Endometrial microvascular endothelial cells (primary cell): ENCODE data around the gene CCDC33. TPM values are rescaled to one million over a fixed set of nuclear protein-coding genes. Genes with fewer than 3 reads are reported as not detected.

Experiments
- in situ Hi-C: cut with HindIII; loops from 2 replicates; pipeline ENCODE4 v1.10.0; 2017; ENCODE audit warnings: low sequenced_read_pairs, low pct_unique_long_range_greater_than_20kb; ENCODE audit errors: inconsistent ontology term
- total RNA-seq: library from RNA; depleted of rRNA; stranded (reverse); fragments of >200 nt; gene quantifications from one replicate; pipeline ENCODE4 v1.2.3, GENCODE V29; 2015; ENCODE audit errors: inconsistent ontology term

Gene CCDC33
- total RNA-seq, 1 donor from 2014 or later: not detected

DNA sequence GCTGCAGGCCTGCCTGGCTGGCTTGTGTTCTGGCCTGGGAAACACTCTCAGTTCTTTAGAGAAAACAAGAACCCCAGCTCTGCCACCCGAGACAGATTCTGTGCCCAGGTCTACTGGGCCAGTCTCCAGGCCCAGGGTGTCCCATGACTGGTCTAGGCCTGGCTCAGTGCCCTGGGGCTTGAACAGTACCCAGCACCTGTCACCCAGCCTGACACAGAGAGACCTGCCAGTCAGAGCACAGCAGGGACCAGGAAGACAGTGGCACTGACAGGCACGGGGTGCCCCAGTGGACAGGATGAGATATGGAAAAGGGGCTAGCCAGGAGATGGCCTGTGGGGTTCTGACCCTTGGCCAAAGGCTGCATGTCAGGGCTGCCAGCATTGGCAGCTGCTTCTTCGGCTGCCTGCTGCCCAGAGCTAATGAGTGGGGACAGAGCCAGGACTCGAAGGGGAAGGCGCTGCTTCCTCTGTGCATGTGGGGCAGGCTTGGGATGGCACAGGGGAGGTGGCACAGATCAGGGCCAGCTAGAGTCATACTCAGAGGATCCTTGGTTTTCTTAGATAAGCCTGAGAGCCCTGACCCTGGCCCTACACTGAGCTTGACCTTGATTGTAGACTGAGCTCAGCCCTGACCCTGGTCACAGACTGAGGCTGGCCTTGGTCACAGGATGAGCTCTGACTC lies 15.1 kb downstream of the CCDC33 start:
- in situ Hi-C loops: no loop called here

- in situ Hi-C loops: no loop called here
These were observed 16.2 kb downstream of the CCDC33 start for GRCh38 chr15:74252291-74252690.

- in situ Hi-C loops: no loop called here
These were observed 16.6 kb downstream of the CCDC33 start for GRCh38 chr15:74252721-74253120.

DNA sequence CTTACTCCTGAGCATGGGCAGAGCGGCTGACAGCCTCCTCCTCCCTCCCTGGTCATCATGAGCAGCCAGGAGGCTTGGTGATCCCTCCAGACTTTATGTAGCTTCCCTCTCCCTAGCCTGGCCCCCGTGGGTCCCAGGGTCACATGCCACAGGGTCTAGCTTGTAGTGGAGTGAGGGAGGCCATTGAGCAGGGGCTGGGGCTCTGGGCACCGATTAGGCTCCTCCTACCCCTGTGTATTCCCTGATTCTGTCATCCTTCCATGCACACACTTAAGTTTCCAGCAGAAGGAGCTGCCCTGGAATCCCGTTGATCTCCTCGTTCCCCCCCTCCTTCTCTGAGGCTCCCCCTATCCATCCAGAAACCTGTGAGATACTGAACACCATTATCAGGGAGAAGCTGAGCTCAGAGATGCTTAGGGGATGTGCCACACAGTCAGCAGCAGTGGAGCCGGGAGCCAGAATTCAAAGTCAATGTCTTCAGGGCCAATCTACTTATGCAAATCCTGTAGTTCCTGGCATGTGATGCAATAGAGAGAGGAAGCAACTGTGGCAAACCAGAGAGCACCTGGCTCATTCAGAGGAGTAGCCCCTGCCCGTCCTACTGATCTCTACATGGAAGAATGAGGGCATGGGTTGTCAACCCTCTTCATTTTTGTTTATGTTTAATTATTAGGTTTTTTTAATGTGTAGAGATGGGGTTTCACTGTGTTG lies 17.2 kb downstream of the CCDC33 start:
- in situ Hi-C loops: no loop called here

GRCh38 chr15:74257105-74257504 lies 21.0 kb downstream of the CCDC33 start:
- in situ Hi-C loops: no loop called here

- in situ Hi-C loops: no loop called here
These were observed 21.5 kb downstream of the CCDC33 start for GRCh38 chr15:74257623-74258022.

DNA sequence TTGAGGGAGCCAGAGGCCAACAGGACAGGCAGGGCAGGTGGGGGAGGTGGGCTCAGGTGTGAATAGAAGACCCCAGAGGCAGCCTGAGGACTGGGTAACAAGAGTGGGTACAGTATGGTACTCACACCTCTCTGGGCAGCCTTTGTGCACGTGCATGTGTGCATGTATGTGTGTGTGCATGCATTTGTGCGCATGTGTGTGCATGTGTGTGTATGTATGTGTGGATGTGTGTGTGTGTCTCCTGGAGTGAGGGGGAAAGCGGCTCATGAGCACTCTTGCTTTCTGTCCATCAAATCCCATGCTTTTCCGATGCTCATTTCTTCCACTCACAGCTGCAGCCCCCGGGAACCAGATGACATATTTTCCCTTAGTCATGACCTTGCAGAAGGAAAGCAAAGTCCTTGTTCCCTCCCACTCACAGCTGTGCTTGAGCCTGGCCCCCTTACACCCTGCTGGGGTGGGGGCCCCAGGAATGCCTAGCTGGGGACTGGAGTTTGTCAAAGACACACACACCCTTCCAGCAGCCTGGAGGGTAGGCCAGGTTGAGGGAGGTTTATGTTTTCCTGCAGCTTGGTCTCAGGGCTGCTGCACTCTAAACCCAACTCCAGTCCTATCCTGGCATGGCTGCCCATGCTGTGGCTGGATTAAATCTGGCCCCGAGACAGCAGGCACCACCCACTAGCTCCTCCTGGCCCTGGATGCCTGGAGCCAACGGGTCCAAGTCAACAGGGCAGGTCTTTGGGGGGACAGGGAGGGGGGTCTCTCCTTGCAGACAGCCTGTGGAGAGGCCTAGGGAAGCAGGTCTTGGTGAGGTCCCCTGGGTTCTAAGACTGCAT lies 22.5 kb downstream of the CCDC33 start:
- in situ Hi-C loops: no loop called here

- in situ Hi-C loops: no loop called here
These were observed 23.1 kb downstream of the CCDC33 start for GRCh38 chr15:74259292-74259648.

DNA sequence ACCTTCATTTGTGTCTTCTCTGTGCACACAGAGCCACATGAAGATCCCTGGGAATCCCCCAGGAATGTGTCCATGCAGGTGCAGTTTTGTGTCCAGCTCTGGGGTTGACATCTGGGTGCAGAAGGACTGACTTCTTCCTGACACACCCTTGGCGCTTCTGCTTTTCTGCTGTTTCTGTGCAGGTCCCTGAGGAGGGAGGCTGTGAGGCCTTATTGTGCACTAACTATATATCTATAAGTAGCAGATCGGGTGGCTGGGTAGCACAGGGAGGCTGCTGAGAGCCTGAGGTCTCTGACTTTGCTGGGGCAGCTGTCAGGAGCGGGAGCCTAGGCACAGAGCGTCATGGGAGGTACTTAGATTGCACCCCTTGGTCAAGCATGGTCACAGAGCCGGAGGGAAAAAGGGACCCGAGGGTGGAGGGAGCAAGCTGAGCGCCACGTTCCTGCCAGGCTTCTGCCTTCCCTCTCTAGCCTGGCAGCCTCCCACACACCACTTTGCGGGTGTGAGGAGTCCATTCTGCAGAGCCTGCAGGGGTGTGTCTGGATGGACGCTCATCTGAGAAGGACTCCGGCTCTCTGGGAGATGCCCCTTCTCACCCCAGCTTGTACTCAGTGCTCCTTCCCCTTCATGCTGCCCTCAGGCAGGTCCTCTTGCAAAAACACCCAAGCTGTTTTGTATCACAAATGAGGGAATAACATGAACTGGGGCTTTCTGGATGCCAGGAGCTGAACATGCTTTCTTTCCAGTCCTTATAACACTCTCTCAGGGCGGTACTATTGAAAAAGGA lies 23.9 kb downstream of the CCDC33 start:
- in situ Hi-C loops: no loop called here

DNA sequence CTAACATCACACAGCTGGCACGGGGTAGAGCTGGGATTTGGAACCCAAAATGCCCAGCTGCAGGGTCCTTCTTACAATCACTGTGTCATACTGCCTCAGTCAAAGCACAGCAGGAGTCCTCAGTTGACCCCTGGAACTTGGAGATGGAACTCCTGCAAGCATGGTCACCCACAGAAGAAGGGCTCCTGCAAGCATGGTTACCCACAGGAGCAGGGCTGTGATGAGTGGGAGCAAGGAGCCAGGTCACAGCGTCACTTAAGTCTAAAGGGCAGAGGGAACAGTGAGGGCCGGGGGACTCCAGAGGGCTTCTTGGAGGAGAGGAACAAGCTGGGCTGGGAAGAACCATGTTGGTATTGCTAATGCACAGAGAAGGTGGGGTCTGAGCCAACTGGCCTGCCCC lies 24.9 kb downstream of the CCDC33 start:
- in situ Hi-C loops: no loop called here

DNA sequence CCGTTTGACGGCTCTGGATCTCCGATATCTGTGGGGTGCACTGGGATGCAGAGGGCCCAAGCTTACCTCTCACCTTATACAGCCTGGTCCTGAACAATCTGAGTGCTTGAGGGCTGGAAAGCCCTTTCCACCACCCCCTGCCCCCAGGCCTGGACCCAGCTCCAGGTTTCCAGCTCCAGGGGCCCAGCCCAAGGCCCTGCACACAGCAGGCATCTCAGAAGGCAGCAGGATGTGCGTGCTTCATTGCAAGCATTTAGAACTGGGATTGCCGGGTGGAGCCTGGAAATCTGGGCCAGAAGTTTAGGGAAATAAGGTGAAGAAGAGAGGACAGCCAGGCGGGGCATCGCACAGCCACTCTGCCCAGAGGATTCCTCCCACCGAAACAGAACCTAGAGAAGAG lies 25.6 kb downstream of the CCDC33 start:
- in situ Hi-C loops: no loop called here

DNA sequence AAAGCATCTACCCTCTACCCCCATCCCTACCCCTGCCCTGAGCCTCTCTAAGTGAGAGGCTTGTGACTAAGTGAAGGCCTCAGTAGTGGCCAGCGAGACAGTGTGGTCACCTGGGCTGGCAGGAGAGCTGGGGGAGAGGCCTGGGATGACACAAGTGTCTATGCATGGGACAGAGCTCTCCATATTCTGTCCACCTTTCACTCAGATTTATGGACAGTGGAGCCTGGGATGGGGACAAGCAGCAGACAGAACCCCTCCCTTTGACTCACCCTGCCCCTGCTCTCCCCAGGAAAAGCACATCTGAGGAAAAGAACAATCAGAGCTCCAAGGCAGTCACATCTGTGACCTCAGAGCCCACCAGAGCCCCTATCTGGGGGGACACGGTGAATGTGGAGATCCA lies 26.0 kb downstream of the CCDC33 start:
- in situ Hi-C loops: no loop called here

- in situ Hi-C loops: no loop called here
These were observed 26.5 kb downstream of the CCDC33 start for GRCh38 chr15:74262625-74263024.

DNA sequence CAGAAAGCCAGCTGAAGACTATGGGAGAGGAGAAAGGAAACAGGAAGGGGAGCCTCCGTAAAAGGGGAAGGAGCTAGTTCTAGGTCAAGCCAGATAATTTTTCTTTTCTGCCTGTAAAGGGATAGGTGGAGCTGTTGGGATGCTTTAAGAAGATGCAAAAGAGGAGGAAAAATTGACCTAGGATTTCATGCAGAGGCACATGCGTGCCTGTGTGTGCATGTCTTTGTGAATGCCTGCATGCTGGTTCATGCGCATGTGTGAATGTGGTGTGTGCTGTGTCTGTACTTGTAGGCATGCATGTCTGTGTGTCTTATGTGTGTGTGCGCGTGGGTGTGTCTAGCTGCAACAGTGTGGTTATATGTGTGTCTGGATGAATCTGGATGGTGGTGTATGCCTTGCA lies 27.3 kb downstream of the CCDC33 start:
- in situ Hi-C loops: no loop called here

GRCh38 chr15:74264081-74264501 lies 28.0 kb downstream of the CCDC33 start:
- in situ Hi-C loops: no loop called here

- in situ Hi-C loops: no loop called here
These were observed 29.0 kb downstream of the CCDC33 start for GRCh38 chr15:74265046-74265639.

DNA sequence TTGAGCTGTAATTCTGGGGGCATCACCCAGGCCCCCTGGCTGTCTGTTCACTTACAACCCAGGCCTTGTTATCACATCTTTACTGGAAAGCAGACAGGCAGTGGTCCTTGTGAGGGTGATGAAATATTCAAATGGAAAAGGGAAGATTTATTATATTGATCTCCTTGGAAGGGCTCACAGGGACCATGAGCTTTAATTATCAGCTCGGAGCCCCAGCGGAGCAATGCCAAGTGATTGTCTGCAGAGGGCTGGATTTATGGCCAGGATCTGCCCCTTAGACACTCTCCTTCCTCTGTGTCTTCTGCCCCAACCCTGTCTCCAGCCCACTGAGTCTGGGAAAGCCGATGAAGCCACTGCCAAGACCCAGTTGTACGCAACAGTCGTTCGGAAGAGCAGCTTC lies 31.9 kb downstream of the CCDC33 start:
- in situ Hi-C loops: no loop called here

DNA sequence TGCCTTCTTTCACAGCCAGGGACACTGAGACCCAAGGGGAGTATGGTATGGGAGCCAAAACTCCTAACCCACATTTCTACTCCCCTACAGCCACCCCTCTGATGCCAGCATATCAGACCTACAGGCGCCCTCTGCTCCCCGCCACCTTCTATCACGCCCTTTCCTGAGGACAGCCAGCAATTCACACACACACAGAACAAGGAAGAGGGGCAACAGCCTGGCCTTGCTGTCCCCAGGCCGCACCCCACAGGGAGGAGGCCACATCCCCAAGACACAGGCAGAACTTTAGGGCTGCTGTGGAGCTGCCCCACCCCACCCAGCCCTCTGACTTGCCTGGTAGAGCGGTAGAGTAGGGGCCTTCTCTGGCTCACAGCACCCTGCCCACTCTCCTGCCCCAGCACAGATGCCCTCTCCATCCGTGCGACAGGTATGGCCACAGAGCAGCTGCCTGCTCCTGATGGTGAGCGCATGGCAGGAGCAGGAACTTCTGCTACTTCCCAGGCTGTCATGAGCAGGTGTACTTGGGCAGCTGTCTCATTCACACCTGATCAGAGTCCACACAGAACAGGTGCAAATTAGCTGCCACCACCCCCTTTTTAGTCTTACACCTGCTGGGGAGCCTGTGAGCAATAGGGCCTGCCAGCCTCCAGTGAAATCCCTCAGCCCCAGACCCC lies 33.4 kb downstream of the CCDC33 start:
- in situ Hi-C loops: no loop called here
